HL-60 (cell line): ENCODE data around the gene ARHGAP20.

Source experiments
- CTCF ChIP-seq: IDR thresholded peaks from one replicate; pipeline ENCODE4 v1.5.1; 2011; ENCODE audit warnings: low read length, control low read depth, inconsistent platforms; ENCODE audit not compliant: insufficient read depth
- POLR2AphosphoS5 ChIP-seq: IDR thresholded peaks from 2 replicates; pipeline ENCODE4 v1.6.1; 2012; ENCODE audit warnings: low read depth
- REST ChIP-seq: IDR thresholded peaks from 2 replicates; pipeline ENCODE4 v1.6.1; 2012; ENCODE audit warnings: low read depth; ENCODE audit not compliant: insufficient replicate concordance
- SPI1 ChIP-seq: IDR thresholded peaks from 2 replicates; pipeline ENCODE4 v1.6.1; 2012; ENCODE audit warnings: low read depth, mild to moderate bottlenecking, borderline replicate concordance

- no peak for TF ChIP-seq CTCF
- no peak for TF ChIP-seq SPI1
- no peak for TF ChIP-seq POLR2AphosphoS5
- TF ChIP-seq REST, result no peak
These were observed at the start of gene ARHGAP20 for GRCh38 chr11:110711776-110712658.
